H9 (cell line): ENCODE measurements around the gene PTPMT1. TPM values are rescaled to one million over a fixed set of nuclear protein-coding genes. Genes with fewer than 3 reads are reported as not detected.

Source experiments
- DNase-seq: peaks from one replicate; pipeline ENCODE4 v3.0.0-alpha.2; 2017
- H2AFZ ChIP-seq: one replicate; pipeline ENCODE4 v1.6.1; 2013; ENCODE audit warnings: mild to moderate bottlenecking, low read length, control low read depth, moderate library complexity
- H2AK5ac ChIP-seq: 2 replicates; pipeline ENCODE4 v1.6.1; 2013; ENCODE audit warnings: low read length, control low read depth, mixed read lengths; ENCODE audit not compliant: insufficient read length
- H2BK120ac ChIP-seq: one replicate; pipeline ENCODE4 v1.6.1; 2013; ENCODE audit warnings: low read depth, mild to moderate bottlenecking, low read length, control low read depth, inconsistent platforms; ENCODE audit not compliant: poor library complexity, severe bottlenecking
- H2BK12ac ChIP-seq: 2 replicates; pipeline ENCODE4 v1.6.1; 2013; ENCODE audit warnings: low read length, control low read depth, mixed read lengths, low read depth; ENCODE audit not compliant: insufficient read length
- H2BK15ac ChIP-seq: 2 replicates; pipeline ENCODE4 v1.6.1; 2013; ENCODE audit warnings: low read depth, low read length, control low read depth
- H2BK20ac ChIP-seq: one replicate; pipeline ENCODE4 v1.6.1; 2013; ENCODE audit warnings: low read depth, mild to moderate bottlenecking, low read length, control low read depth, inconsistent platforms; ENCODE audit not compliant: poor library complexity, severe bottlenecking
- H2BK5ac ChIP-seq: 2 replicates; pipeline ENCODE4 v1.6.1; 2013; ENCODE audit warnings: low read length, control low read depth, mixed read lengths; ENCODE audit not compliant: insufficient read length
- H3K14ac ChIP-seq: 2 replicates; pipeline ENCODE4 v1.6.1; 2013; ENCODE audit warnings: low read length, control low read depth; ENCODE audit not compliant: insufficient read depth
- H3K18ac ChIP-seq: 2 replicates; pipeline ENCODE4 v1.6.1; 2013; ENCODE audit warnings: low read depth, mild to moderate bottlenecking, mixed read lengths, low read length, control low read depth; ENCODE audit not compliant: insufficient read length
- H3K23ac ChIP-seq: 2 replicates; pipeline ENCODE4 v1.6.1; 2013; ENCODE audit warnings: low read length, control low read depth, mixed read lengths, low read depth; ENCODE audit not compliant: insufficient read length
- H3K23me2 ChIP-seq: 2 replicates; pipeline ENCODE4 v1.6.1; 2013; ENCODE audit warnings: low read depth, mild to moderate bottlenecking, mixed read lengths, low read length, control low read depth; ENCODE audit not compliant: insufficient read length, poor library complexity, severe bottlenecking
- H3K27ac ChIP-seq: 2 replicates; pipeline ENCODE4 v1.5.1; 2013; ENCODE audit warnings: low read length, control low read depth, mixed read lengths, low read depth; ENCODE audit not compliant: insufficient read length
- H3K27me3 ChIP-seq: 2 replicates; pipeline ENCODE4 v1.6.1; 2013; ENCODE audit warnings: low read length, control low read depth, inconsistent platforms; ENCODE audit not compliant: insufficient read depth
- H3K4ac ChIP-seq: 2 replicates; pipeline ENCODE4 v1.6.1; 2013; ENCODE audit warnings: low read depth, mild to moderate bottlenecking, control low read depth, inconsistent platforms, low read length, moderate library complexity
- H3K4me1 ChIP-seq: 2 replicates; pipeline ENCODE4 v1.6.1; 2013; ENCODE audit warnings: low read length, control low read depth, inconsistent platforms; ENCODE audit not compliant: insufficient read depth
- H3K4me2 ChIP-seq: 2 replicates; pipeline ENCODE4 v1.6.1; 2013; ENCODE audit warnings: low read length, control low read depth, mixed read lengths; ENCODE audit not compliant: insufficient read length, insufficient read depth
- H3K56ac ChIP-seq: 2 replicates; pipeline ENCODE4 v1.6.1; 2013; ENCODE audit warnings: low read depth, mild to moderate bottlenecking, mixed read lengths, low read length, control low read depth; ENCODE audit not compliant: insufficient read length
- H3K79me1 ChIP-seq: 2 replicates; pipeline ENCODE4 v1.6.1; 2013; ENCODE audit warnings: low read depth, mild to moderate bottlenecking, moderate library complexity, low read length, control low read depth, inconsistent platforms; ENCODE audit not compliant: insufficient read depth, poor library complexity, severe bottlenecking
- H3K79me2 ChIP-seq: 2 replicates; pipeline ENCODE4 v1.6.1; 2013; ENCODE audit warnings: low read length, control low read depth, inconsistent platforms; ENCODE audit not compliant: insufficient read depth
- H3K9ac ChIP-seq: 2 replicates; pipeline ENCODE4 v1.6.1; 2013; ENCODE audit warnings: low read length, control low read depth, mixed read lengths; ENCODE audit not compliant: insufficient read length; ENCODE audit errors: extremely low read depth
- H3K9me3 ChIP-seq: one replicate; pipeline ENCODE4 v1.6.1; 2013; ENCODE audit warnings: low read depth, low read length, inconsistent platforms; ENCODE audit not compliant: control insufficient read depth
- H3T11ph ChIP-seq: one replicate; pipeline ENCODE4 v1.6.1; 2013; ENCODE audit warnings: mild to moderate bottlenecking, low read length, control low read depth, inconsistent platforms
- H4K20me1 ChIP-seq: one replicate; pipeline ENCODE4 v1.6.1; 2013; ENCODE audit not compliant: control insufficient read depth, insufficient read length, insufficient read depth
- H4K5ac ChIP-seq: 2 replicates; pipeline ENCODE4 v1.6.1; 2013; ENCODE audit warnings: low read depth, mild to moderate bottlenecking, mixed read lengths, low read length, control low read depth; ENCODE audit not compliant: insufficient read length
- H4K8ac ChIP-seq: replicated peaks from 2 replicates; pipeline ENCODE4 v1.6.1; 2013; ENCODE audit warnings: low read length, control low read depth, mixed read lengths, low read depth; ENCODE audit not compliant: insufficient read length
- H4K91ac ChIP-seq: 2 replicates; pipeline ENCODE4 v1.6.1; 2013; ENCODE audit warnings: low read depth, mild to moderate bottlenecking, moderate library complexity, mixed read lengths, low read length, control low read depth; ENCODE audit not compliant: insufficient read length
- H3K27ac Mint-ChIP-seq, 3 experiments: 2 replicates in 2 of 3; 3 replicates in 1 of 3; pipeline ENCODE4 v1.8.0; 2020 to 2021; ENCODE audit warnings: mixed read lengths in 3 of 3, mild to moderate bottlenecking in 1 of 3, moderate library complexity in 1 of 3
- H3K27me3 Mint-ChIP-seq: 2 replicates; pipeline ENCODE4 v1.8.0; 2021; ENCODE audit warnings: low read depth, mild to moderate bottlenecking, moderate library complexity, mixed read lengths
- H3K36me3 Mint-ChIP-seq, 3 experiments: 2 replicates in 2 of 3; 3 replicates in 1 of 3; pipeline ENCODE4 v1.8.0; 2020 to 2021; ENCODE audit warnings: low read depth in 3 of 3, mixed read lengths in 3 of 3; ENCODE audit not compliant: insufficient read depth in 1 of 3
- H3K4me1 Mint-ChIP-seq, 2 experiments: 2 replicates each; pipeline ENCODE4 v1.8.0; 2020; ENCODE audit warnings: mixed read lengths in 2 of 2
- H3K4me3 Mint-ChIP-seq, 2 experiments: 2 replicates in 1 of 2; 3 replicates in 1 of 2; pipeline ENCODE4 v1.8.0; 2020 to 2021; ENCODE audit warnings: mild to moderate bottlenecking in 2 of 2, mixed read lengths in 2 of 2, moderate library complexity in 1 of 2
- H3K9me3 Mint-ChIP-seq, 2 experiments: 2 replicates in 1 of 2; 3 replicates in 1 of 2; pipeline ENCODE4 v1.8.0; 2020; ENCODE audit warnings: mild to moderate bottlenecking in 2 of 2, mixed read lengths in 2 of 2, moderate library complexity in 1 of 2
- WGBS: extraction: QIAGEN DNeasy Blood & Tissue Kit; methylation state at CpG from one replicate; pipeline ENCODE4 v1.1.7; 2013; ENCODE audit warnings: missing lambda C conversion rate, low lambda C conversion rate, mixed read lengths; ENCODE audit not compliant: insufficient read length; ENCODE audit errors: extremely low coverage; 5-methylcytosine and 5-hydroxymethylcytosine counted together
- total RNA-seq: library from RNA; stranded (reverse); gene quantifications from 2 replicates; pipeline ENCODE4 v1.2.1, GENCODE V29; 2021
- TF ChIP-seq, protein P1 (sequence below): fragments of 200-600 bp; sonication (generic); conservative IDR thresholded peaks from 3 replicates; pipeline ENCODE4 v1.8.0; 2021; ENCODE audit warnings: antibody characterized with exemption, mild to moderate bottlenecking

PTPMT1 gene
- total RNA-seq, 1 experiment from 2014 or later: 72.9 TPM

DNA sequence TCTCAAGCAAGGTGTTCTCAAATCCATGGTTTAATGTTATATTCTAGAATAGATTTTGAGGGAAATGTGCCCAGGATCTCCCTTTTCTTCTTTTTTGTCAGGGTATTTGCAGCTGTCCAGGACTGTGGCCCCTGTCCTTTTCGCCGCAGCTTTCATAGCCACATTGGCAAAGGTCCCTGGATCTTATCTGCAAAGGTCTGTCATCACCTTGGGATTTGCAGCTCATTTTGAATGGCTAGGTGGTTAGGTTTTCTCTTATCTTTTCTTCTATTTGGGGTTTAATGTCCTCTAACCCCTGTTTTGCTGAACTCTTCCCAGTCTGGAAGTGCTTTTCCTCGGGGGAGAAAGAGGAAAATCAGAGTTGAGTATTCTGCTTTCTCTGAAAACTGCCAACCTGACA, 40.5 kb downstream of the PTPMT1 start:
- H3K9me3 ChIP-seq: no peaks in the 10 kb centered on the region
- WGBS: no CpG with 5 or more reads among the region's 3 CpGs
- no peak overlapping the region for H3K27ac Mint-ChIP-seq
- H3K4me1 Mint-ChIP-seq: no peaks in the 10 kb centered on the region
- H2BK20ac ChIP-seq: no peak overlapping the region
- H2BK15ac ChIP-seq: no peak overlapping the region
- H3K4me2 ChIP-seq: no peak overlapping the region
- no peak overlapping the region for H3K4me3 Mint-ChIP-seq
- H3K23ac ChIP-seq: no peak overlapping the region
- no peaks in the 10 kb centered on the region for H3K27me3 Mint-ChIP-seq
- H3K27ac ChIP-seq: no peak overlapping the region
- no peak overlapping the region for H2AFZ ChIP-seq
- DNase-seq: no peak
- H4K5ac ChIP-seq: no peak overlapping the region
- H3K4ac ChIP-seq: no peak overlapping the region
- no peak overlapping the region for H2BK120ac ChIP-seq
- H3K9me3 Mint-ChIP-seq: no peaks in the 10 kb centered on the region
- no peaks in the 10 kb centered on the region for H3K27me3 ChIP-seq
- H4K20me1 ChIP-seq: no peaks in the 10 kb centered on the region
- H3K14ac ChIP-seq: no peak overlapping the region
- H3K36me3 Mint-ChIP-seq: peaks cover 0 to 4% (median 2%) of the 10 kb centered on the region in 3 experiments; a peak in 2 of 7 replicates
- TF ChIP-seq, protein P1, sequence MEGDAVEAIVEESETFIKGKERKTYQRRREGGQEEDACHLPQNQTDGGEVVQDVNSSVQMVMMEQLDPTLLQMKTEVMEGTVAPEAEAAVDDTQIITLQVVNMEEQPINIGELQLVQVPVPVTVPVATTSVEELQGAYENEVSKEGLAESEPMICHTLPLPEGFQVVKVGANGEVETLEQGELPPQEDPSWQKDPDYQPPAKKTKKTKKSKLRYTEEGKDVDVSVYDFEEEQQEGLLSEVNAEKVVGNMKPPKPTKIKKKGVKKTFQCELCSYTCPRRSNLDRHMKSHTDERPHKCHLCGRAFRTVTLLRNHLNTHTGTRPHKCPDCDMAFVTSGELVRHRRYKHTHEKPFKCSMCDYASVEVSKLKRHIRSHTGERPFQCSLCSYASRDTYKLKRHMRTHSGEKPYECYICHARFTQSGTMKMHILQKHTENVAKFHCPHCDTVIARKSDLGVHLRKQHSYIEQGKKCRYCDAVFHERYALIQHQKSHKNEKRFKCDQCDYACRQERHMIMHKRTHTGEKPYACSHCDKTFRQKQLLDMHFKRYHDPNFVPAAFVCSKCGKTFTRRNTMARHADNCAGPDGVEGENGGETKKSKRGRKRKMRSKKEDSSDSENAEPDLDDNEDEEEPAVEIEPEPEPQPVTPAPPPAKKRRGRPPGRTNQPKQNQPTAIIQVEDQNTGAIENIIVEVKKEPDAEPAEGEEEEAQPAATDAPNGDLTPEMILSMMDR: no peak
- H2AK5ac ChIP-seq: no peak overlapping the region
- no peak overlapping the region for H4K8ac ChIP-seq
- no peaks in the 10 kb centered on the region for H3K23me2 ChIP-seq
- H3T11ph ChIP-seq: no peak overlapping the region
- H3K18ac ChIP-seq: no peak overlapping the region
- H2BK12ac ChIP-seq: no peak overlapping the region
- no peaks in the 10 kb centered on the region for H3K4me1 ChIP-seq
- no peaks in the 10 kb centered on the region for H3K79me1 ChIP-seq
- H4K91ac ChIP-seq: no peak overlapping the region
- H3K79me2 ChIP-seq: no peaks in the 10 kb centered on the region
- no peak overlapping the region for H2BK5ac ChIP-seq
- no peak overlapping the region for H3K56ac ChIP-seq
- H3K9ac ChIP-seq: no peak overlapping the region
